ENCODE data around the gene GET3.
A peak's percentile ranks its signal among the peaks of the same experiment; 100 is the strongest.

GET3 gene

DNA sequence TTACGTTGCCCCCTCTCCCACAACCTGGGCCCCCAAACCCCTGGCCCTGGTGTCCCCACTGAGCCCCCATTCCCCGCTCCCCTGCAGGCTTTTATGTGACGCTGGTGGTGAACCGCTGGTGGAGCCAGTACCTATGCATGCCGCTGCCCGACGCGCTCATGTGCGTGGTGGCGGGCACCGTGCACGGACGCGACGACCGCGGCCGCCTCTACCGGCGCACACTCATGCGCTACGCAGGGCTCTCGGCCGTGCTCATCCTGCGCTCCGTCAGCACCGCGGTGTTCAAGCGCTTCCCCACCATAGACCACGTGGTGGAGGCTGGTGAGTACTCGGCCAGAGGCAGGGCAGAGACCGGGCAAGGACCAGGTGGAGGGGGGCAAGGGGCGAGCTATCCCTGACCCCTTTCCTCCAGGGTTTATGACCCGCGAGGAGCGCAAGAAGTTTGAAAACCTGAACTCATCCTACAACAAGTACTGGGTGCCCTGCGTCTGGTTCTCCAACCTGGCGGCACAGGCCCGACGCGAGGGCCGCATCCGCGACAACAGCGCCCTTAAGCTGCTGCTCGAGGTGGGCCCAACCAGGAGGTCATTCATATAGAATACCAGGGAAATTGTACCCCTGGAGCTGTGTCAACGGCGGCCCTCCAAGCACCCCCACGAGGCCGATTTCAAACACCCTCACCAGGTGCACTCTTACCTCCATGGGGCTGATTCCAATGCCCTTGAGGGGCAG lies 17.3 kb downstream of the GET3 start:
- no peak for DNase-seq

GRCh38 chr19:12756150-12756883 lies 19.0 kb downstream of the GET3 start:
- no peak for DNase-seq

DNA sequence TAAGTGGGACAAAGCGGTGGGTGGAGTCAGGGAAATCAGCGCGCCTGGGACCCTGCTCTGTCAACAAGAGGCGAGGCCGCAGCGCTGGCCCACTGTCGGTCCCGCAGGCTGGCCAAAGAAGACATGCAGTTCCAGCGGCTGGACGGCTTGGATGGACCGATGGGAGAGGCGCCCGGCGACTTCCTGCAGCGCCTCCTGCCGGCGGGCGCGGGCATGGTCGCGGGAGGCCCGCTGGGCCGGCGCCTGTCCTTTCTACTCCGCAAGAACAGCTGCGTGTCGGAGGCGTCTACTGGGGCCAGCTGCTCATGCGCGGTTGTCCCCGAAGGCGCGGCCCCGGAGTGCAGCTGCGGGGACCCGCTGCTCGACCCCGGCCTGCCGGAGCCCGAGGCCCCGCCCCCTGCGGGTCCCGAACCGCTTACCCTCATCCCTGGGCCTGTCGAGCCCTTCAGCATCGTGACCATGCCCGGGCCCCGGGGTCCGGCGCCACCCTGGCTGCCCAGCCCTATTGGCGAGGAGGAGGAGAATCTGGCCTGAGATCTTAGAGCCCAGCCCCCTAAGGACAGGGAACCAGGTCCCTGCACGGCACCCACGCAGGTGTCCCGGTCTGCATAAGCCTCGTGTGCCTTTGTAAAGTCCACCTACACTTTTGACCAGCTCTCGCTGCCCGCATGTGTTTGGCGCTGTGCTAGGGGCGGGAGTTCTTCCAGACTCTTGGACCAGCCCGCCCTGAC lies 20.4 kb downstream of the GET3 start:
- DNase-seq = peak; percentile 18

- no peak for DNase-seq
Measured at GRCh38 chr19:12759686-12760085, 22.4 kb downstream of the GET3 start.

DNA sequence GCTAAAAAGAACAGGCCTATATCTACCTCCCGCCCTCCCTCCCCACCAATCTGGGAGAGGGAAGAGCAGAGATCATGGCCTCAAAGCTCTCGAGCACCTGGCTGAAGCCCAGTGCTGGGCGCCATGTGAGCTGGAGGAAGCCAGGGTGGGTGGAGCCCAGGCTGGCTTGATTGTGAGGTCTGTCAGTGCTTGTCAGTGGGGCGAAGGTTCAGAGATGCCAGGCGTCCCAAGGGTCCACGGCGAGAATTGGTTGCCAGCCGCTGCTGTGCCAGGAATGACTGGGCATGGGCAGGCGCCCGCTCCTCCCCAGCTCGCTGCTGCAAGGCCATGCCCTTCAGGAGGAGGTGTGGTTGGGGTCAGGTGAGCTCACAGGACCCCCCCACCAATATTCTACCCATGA lies 25.8 kb downstream of the GET3 start:
- no peak for DNase-seq

- DNase-seq = no peak
Measured at GRCh38 chr19:12764698-12765097, 27.4 kb downstream of the GET3 start.

GRCh38 chr19:12766051-12766521 lies 28.8 kb downstream of the GET3 start:
- DNase-seq = no peak

DNA sequence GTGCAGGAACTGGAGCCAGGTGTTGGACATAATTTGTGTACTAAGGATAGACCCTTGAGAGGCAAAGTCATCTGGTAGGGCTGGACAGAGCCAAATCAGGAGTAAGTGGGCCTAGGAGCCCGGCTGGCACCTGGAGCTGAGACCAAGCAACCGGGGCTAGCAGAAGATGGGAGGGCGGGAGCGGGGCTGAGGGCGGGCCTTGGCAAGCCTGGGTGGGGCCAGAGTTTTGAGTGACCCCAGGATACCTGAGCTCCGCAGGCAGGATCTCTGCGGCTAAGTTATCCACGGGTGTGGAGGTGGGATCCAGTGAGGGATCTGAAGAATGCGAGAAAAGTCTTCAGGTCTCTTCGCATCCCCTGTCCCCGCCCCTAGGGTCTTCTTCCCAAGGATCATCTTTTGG lies 29.9 kb downstream of the GET3 start:
- no peak for DNase-seq

DNA sequence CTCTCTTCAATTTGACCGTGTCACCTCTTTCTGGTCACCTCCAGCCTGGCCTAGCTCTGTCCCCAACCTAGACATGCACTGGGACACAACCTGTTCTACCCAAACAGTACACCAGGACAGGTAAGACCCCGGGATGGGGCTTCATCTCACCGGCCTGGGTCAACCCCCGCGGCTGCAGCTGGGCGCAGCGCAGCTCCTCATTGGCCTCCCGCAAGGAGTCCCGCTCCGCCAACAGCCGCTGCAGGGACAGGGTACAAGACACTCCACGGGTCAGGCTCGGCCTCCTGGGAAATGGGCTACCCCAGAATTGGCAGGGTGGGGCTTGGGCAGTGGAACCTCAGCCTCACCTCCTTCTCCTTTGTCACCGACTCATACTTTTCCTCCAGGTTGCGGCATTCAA lies 30.4 kb downstream of the GET3 start:
- no peak for DNase-seq

GRCh38 chr19:12769689-12770088 lies 32.4 kb downstream of the GET3 start:
- DNase-seq = no peak

DNA sequence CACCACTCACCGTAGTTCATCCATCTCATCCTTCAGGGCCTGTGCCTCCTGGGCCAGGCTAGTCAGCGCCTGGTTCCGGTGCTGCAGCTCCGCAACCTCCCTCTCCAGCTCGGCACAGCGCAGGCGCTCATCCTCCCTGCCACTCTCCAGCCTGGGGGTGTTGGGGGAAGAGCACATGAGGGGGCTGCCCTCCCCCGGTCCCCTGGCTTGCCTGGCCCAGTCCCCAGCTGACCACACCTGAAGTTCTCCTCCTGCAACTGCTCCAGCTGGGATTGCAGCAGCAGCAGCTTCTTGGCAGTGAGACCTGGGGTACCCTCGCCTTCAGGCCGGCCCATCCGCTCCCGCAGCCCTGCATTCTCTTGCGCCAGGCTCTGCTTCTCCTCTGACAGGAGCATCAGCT lies 33.6 kb downstream of the GET3 start:
- no peak for DNase-seq

DNA sequence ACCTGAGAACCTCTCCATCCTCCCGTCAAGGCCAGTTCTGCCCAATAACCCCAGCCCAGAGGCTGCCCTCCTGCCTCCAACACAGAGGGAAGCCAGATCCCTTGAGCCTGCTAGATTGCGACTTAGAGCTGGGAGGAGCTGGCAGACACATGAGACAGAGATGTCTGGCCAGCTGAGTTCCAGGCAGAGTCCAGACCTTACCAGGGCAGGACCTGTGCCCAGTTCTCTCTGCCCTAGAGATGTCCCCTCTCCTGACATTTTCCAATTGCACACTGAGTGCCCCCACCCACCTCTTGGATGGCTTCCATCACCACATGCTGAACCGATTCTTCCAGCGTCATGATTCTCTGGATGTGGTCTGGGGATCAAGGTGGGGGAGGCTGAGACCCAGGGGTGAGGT lies 35.0 kb downstream of the GET3 start:
- no peak for DNase-seq

DNA sequence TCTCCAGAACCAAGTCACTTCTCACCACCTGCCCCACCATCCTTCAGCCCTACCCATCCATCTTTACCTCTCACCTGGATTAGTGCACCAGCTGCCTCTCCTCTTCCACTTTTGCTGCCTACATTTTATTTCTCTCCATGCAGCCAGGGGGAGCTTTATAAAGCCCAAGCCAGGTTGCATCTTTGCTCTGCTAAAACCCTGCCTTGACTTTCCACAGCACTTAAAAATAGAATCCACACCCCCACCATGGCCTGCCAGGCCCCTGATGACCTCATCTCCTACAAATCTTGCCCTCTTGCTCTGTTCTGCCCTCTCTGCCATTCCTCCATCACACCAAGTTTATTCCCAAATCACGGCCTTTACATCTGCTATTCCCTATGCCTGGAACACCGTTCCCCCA lies 36.3 kb downstream of the GET3 start:
- DNase-seq = no peak

GRCh38 chr19:12774588-12775555 lies 37.6 kb downstream of the GET3 start, which contains the start of gene HOOK2:
Gene HOOK2, minus strand, starts transcription at chr19:12775552. Its CDS starts 103 bp downstream, at chr19:12775449.
- no peak for DNase-seq

- peak; percentile 55 for DNase-seq
Measured at GRCh38 chr19:12777217-12778016, 40.1 kb downstream of the GET3 start.

- peak; percentile 39 for DNase-seq
Measured at GRCh38 chr19:12778017-12778904, 41.0 kb downstream of the GET3 start.

DNA sequence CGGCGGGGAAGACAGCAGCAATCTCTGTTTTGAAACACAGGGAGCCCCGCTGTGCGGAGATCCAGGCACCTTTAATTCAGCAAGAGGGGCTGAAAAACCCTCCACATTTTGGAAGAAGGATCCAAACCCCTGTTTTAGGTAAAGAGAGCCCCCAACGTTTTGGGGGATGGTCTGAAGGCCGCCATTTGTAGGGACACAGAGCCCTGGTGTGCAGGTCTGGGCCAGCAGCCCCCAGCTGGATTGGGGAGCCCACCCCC lies 41.5 kb downstream of the GET3 start:
- DNase-seq = no peak

GRCh38 chr19:12779162-12779993 lies 42.1 kb downstream of the GET3 start:
- DNase-seq = no peak

DNA sequence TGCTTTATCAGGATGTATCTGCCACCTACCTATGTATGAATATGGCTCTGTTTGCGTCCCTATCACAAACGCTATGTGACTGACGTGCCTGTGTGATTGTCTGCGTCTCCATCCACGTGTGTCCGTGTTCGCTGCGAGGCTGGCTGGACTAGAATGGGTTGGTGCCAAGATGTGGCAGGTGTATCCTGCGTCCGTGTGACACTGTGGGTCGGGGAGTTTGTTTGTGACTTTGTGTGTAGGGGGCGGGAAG lies 44.8 kb downstream of the GET3 start:
- no peak for DNase-seq
